Omental fat pad (tissue), 4 donors: ENCODE measurements around the gene TPPP3. TPM values are rescaled to one million over a fixed set of nuclear protein-coding genes. Genes with fewer than 3 reads are reported as not detected.
"Not testable (repeated sequence)": the region's sequence is repeated elsewhere in the genome, so short reads cannot be mapped to it uniquely, and the experiment has no call there.

ENCODE experiments used
- ATAC-seq: fragments of 150-250 bp; one replicate; pipeline ENCODE4 v1.9.1; 2016; ENCODE audit warnings: mild to moderate bottlenecking, moderate library complexity; ENCODE audit not compliant: low FRiP score
- DNase-seq: peaks from one replicate; pipeline ENCODE4 v3.0.0-alpha.2; 2019; ENCODE audit warnings: low spot score
- CTCF ChIP-seq, 3 donors: fragments of 450-650 bp; IDR thresholded peaks; one replicate each; pipeline ENCODE4 v1.5.1; 2016 to 2017; ENCODE audit warnings: antibody characterized with exemption in 3 of 3, mild to moderate bottlenecking in 3 of 3, moderate library complexity in 2 of 3
- total RNA-seq, 4 donors: library from RNA; depleted of rRNA; stranded (reverse); fragments of >200 nt; gene quantifications; one replicate each; pipeline ENCODE4 v1.1.0, GENCODE V29; 2016

TPPP3 gene
- total RNA-seq, 4 donors from 2014 or later, result 1.0 to 24.9 (median 8.9) TPM

DNA sequence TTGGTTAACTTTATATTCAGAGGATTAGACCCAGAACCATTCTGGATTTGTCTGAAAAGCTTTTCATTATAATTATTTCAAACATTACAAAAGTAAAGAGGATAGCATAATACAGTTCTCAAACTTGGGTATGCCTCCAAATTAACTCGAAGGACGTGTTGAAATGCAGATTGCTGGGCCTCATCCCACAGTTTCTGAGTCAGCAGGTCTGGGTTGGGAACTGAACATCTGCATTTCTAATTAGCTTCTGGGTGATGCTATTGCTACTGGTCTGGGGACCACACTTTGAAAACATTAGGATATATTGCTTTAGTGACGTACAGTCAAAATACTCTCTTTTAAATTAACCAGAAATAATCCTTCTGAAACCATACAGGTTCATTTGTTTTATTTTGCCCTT, 10.0 kb downstream of the TPPP3 start:
- ATAC-seq (no peak), DNase-seq (no peak)
- no peak for TF ChIP-seq CTCF (IDR thresholded peaks at IDR 0.05)

DNA sequence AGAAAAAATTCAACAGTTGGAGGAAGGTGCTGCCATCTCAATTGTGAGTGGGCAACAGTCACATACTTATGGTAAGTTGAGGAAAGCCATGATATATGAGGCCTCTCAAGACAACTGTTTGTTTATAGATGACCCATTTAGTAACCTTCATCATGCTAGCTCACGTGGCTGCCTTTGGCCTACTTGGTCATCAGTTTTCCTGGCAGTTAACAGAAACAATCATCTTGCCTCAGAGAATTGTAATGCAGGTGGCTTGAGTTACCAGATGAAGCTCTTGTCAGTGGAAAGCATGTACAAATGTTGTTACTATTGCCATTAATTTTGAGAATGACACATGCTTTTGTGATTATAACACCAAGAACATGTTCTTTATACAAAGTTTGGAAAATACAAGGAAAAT, 14.7 kb downstream of the TPPP3 start:
- no peak for DNase-seq
- ATAC-seq, result no peak
- no peak for TF ChIP-seq CTCF (IDR thresholded peaks at IDR 0.05)

GRCh38 chr16:67376012-67376411, 17.3 kb downstream of the TPPP3 start:
- ATAC-seq, DNase-seq: not testable (repeated sequence)

DNA sequence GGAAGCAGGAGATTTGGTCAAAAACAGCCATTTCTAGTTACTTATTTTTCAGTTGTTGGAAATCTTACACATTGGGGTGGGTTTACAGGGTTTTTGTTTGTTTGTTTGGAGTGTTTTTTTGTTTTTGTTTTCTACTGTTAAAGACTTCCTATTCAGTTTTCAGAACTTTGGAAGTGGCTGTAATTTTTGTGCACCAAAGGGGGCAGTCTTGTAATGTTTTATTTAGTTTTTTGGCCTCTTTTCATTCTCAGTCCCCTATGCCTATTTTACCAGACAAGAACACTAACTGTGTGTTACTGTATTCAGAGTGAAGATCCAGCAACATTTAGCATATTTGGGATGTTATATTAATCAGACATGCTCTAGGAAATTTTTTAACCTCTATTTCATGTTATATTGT, 20.6 kb downstream of the TPPP3 start:
- ATAC-seq, result no peak
- DNase-seq, result no peak
- no peak for TF ChIP-seq CTCF (IDR thresholded peaks at IDR 0.05)

DNA sequence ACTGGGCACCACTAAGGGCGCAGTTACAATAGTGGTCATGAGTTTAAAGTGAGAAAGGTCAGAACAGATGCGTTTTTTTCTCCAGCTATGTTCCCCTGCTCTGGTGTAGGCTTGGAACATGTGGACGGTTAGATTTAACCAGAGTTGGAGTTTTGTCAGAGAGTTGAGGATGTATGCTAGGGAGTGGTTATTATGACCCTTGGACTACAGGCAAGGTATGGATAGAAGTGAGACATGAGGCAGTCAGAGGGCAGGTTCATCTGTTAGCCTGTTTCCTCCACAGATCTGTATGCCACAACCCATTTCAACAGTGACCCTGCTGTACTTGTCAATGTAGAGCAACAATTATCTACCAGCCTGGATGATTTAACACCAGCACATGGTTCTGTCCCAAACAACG, 22.6 kb downstream of the TPPP3 start:
- no peak for ATAC-seq
- TF ChIP-seq CTCF (IDR thresholded peaks at IDR 0.05), result no peak
- no peak for DNase-seq

GRCh38 chr16:67364600-67365235, 28.6 kb downstream of the TPPP3 start:
- no peak for DNase-seq
- ATAC-seq, result no peak
- no peak for TF ChIP-seq CTCF (IDR thresholded peaks at IDR 0.05)

- ATAC-seq, result no peak
- TF ChIP-seq CTCF (IDR thresholded peaks at IDR 0.05), result no peak
- no peak for DNase-seq
Measured at GRCh38 chr16:67361038-67361437, 32.3 kb downstream of the TPPP3 start.

DNA sequence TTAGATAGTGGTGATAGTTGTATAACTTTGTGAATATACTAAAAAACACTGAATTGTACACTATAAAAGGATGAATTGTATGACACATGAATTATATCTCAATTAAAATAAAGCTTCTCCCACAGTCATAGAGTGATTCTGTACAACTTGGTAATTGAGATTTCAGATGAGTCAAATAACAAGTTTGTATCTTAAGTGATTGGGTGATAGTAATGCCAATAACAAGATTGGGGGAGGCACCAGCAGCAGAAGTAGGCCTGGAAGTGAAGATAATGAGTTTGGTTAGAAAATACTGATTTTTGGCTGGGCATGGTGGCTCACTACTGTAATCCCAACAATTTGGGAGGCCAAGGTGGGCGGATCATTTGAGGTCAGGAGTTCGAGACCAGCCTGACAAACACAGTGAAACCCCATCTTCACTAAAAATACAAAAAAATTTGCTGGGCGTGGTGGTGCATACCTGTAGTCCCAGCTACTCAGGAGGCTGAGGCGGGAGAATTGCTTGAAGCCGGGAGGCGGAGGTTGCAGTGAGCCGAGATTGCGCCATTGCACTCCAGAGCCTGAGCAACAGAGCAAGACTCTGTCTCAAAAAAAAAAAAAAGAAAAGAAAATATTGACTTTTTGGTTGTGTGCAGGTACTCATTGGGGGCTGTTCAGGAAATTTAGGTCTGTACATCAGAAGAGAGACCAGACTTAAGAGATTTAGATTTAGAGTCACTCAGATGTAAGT, 33.6 kb downstream of the TPPP3 start:
- not testable (repeated sequence) for DNase-seq, ATAC-seq
